Measurements from ENCODE around the gene KSR2. TPM values are rescaled to one million over a fixed set of nuclear protein-coding genes. Genes with fewer than 3 reads are reported as not detected.

KSR2 gene
- total RNA-seq, 1 donor from 2014 or later: 2.0 TPM

DNA sequence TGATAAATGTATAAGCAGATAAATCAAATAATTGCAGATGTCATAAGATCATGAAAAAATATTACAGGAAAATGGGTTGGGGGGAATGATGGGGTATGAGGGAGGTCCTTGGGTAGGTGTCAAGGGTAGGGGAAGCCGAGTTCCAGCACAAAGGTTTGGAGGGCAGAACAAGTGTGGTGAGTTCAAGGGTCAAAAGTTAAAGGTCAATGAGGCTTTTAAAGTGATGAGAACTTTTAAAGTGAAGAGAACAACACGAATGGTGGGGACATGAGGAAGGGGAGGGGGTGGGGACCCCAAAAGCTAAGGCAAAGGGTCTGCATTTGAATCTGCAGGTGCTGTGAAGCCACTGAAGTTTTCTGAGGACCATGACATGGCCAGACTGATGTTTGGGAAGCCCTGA is 406.8 kb downstream of the KSR2 start:
- Mint-ChIP-seq H3K36me3 (no peaks in the 10 kb centered on the region), H3K27ac (no peak overlapping the region), H3K9me3 (no peaks in the 10 kb centered on the region), H3K4me3 (no peak overlapping the region), H3K27me3 (peaks cover 53% of the 10 kb centered on the region), H3K4me1 (ENCODE audit: unreplicated experiment) (peaks cover under 1% of the 10 kb centered on the region)
- no peak for DNase-seq (ENCODE audit: extremely low spot score, unreplicated experiment)
- TF ChIP-seq, protein P1, sequence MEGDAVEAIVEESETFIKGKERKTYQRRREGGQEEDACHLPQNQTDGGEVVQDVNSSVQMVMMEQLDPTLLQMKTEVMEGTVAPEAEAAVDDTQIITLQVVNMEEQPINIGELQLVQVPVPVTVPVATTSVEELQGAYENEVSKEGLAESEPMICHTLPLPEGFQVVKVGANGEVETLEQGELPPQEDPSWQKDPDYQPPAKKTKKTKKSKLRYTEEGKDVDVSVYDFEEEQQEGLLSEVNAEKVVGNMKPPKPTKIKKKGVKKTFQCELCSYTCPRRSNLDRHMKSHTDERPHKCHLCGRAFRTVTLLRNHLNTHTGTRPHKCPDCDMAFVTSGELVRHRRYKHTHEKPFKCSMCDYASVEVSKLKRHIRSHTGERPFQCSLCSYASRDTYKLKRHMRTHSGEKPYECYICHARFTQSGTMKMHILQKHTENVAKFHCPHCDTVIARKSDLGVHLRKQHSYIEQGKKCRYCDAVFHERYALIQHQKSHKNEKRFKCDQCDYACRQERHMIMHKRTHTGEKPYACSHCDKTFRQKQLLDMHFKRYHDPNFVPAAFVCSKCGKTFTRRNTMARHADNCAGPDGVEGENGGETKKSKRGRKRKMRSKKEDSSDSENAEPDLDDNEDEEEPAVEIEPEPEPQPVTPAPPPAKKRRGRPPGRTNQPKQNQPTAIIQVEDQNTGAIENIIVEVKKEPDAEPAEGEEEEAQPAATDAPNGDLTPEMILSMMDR (conservative IDR thresholded peaks at IDR 0.05): no peak

DNA sequence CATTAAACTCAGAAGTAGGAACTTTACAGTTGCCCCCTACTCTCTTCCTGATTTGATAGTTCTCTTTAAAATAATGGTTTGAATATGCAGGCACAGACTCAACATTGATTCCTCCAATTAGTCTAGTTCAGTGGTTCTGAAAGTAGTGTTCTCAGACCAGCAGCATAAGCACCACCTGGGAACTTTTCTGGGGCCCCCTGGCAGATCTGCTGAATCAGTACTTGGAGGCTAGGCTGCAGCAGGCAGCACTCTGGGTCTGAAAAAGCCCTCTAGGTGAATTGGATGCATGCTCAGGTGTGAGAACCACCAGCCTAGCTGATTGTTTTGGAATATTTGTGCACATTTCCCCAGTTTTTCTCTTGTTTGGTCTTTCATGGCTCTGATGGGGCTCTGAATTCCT is 408.8 kb downstream of the KSR2 start:
- Mint-ChIP-seq H3K27ac (no peak overlapping the region), H3K36me3 (no peaks in the 10 kb centered on the region), H3K4me3 (no peak overlapping the region), H3K27me3 (peaks cover 51% of the 10 kb centered on the region), H3K9me3 (no peaks in the 10 kb centered on the region), H3K4me1 (ENCODE audit: unreplicated experiment) (no peaks in the 10 kb centered on the region)
- DNase-seq (ENCODE audit: extremely low spot score, unreplicated experiment): no peak
- TF ChIP-seq, protein P1 (conservative IDR thresholded peaks at IDR 0.05): no peak

DNA sequence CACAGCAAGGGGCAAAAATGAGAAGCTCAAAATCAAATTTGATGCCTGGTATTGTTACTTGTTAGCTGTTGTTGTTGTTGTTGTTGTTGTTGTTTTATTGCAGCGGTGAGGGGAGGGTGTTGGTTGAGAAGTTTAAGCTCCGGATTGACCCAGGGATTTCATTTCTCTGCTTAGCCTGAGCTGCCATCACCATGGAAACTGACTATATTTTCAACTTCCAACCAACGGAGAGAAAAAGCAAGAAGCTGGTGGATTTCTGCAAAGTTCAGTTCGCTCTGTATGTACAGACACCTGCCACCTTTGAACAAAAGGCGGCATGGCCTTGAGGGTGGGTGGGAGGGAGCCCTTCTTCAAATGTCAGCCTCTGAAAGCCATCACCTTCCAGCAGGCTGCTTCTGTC is 412.9 kb downstream of the KSR2 start:
- Mint-ChIP-seq H3K27ac (no peak overlapping the region), H3K27me3 (peaks cover 37% of the 10 kb centered on the region), H3K4me3 (no peak overlapping the region), H3K4me1 (ENCODE audit: unreplicated experiment) (no peaks in the 10 kb centered on the region), H3K9me3 (no peaks in the 10 kb centered on the region), H3K36me3 (peaks cover 3% of the 10 kb centered on the region)
- TF ChIP-seq, protein P1 (conservative IDR thresholded peaks at IDR 0.05): no peak
- DNase-seq (ENCODE audit: extremely low spot score, unreplicated experiment): no peak

DNA sequence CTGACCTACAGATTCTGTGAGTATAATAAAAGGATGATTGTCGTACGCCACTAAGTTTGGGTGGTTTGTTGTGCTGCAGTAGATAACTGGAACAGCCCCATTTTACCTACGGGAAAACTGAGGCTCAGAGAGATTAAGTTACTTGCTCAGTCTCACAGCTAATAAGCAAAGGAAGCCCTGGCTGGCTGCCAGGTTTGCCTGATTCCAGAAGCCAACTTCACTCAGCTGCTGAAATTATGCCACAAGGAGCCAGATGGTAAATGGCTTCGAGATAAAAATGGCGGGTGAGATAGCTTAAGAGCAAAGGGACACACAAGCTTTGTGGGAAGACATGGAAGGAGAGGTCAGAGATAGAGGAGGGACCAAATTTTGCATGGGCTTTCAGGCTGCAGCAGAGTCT is 415.8 kb downstream of the KSR2 start:
- Mint-ChIP-seq H3K4me3 (no peak overlapping the region), H3K27ac (no peak overlapping the region), H3K27me3 (peaks cover 15% of the 10 kb centered on the region), H3K36me3 (peaks cover 3% of the 10 kb centered on the region), H3K4me1 (ENCODE audit: unreplicated experiment) (no peaks in the 10 kb centered on the region), H3K9me3 (no peaks in the 10 kb centered on the region)
- DNase-seq (ENCODE audit: extremely low spot score, unreplicated experiment): no peak
- TF ChIP-seq, protein P1 (conservative IDR thresholded peaks at IDR 0.05): no peak

DNA sequence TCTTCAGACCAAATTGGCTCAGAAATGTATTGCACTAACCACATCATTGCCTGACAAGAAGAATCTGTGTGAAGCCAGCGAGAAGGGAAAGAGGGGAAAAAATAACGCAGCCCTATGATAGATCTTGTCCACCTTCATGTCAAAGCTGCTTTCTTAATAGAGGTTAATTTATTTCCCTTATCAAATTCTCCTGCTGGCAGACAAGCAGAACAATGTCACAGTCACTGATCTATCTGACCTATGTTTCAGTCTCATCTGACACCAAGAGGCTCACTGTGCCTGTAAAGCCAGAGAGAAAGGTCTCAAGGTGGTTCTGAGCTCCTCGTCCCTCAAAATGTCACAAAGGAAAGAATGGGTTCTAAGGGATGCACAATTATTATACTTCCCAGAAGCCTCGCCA is 417.1 kb downstream of the KSR2 start:
- Mint-ChIP-seq H3K27me3 (peaks cover 17% of the 10 kb centered on the region), H3K27ac (no peak overlapping the region), H3K9me3 (no peaks in the 10 kb centered on the region), H3K4me1 (ENCODE audit: unreplicated experiment) (no peaks in the 10 kb centered on the region), H3K4me3 (no peak overlapping the region), H3K36me3 (peaks cover 3% of the 10 kb centered on the region)
- no peak for DNase-seq (ENCODE audit: extremely low spot score, unreplicated experiment)
- TF ChIP-seq, protein P1 (conservative IDR thresholded peaks at IDR 0.05): no peak

DNA sequence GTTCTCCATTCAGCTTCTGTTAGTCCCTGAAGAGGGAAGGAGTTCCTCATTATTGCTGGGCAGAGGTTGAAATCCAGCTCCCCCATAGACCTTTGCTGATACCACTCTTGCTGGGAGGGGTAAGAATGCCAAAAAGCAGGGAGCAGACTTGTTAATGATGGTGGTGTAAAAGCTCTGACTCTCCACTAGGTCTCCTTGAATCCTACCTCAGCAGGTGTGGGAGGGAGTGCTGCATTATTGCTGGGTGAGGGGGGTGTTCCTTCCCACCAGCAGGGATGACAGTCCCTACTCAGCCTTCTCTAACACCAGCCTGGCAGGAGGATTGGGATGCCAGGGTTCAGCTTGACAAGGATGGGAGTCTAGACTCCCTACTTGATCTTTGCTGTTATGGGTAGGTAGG is 421.6 kb downstream of the KSR2 start:
- no peaks in the 10 kb centered on the region for H3K9me3 Mint-ChIP-seq
- no peaks in the 10 kb centered on the region for H3K36me3 Mint-ChIP-seq
- no peak overlapping the region for H3K4me3 Mint-ChIP-seq
- no peaks in the 10 kb centered on the region for H3K4me1 Mint-ChIP-seq (ENCODE audit: unreplicated experiment)
- no peak for DNase-seq (ENCODE audit: extremely low spot score, unreplicated experiment)
- TF ChIP-seq, protein P1 (conservative IDR thresholded peaks at IDR 0.05): no peak
- peaks cover 19% of the 10 kb centered on the region for H3K27me3 Mint-ChIP-seq
- H3K27ac Mint-ChIP-seq: no peak overlapping the region

All from type B pancreatic cell (in vitro differentiated cells).